Heart left ventricle (tissue), 13 donors: ENCODE measurements around the gene MTG1.

ENCODE experiments used
- CTCF ChIP-seq, 12 donors: fragments of 200-600 bp; sonication (generic) in 4 of 12; IDR thresholded peaks; one replicate each; pipeline versions ENCODE4 v1.5.0 to v1.8.0; 2018 to 2022; ENCODE audit warnings: antibody characterized with exemption in 12 of 12, mild to moderate bottlenecking in 5 of 12
- POLR2A ChIP-seq, 2 donors: fragments of 450-650 bp; IDR thresholded peaks; one replicate each; pipeline ENCODE4 v1.6.1; 2017; ENCODE audit warnings: antibody characterized with exemption in 2 of 2, mild to moderate bottlenecking in 2 of 2, moderate library complexity in 2 of 2
- donor health status: ischemic (EF 13 %, LVEDD 7.1; RV severe dilation, severe dysfunction).
- donor health status: DM: no; HTN: yes; CAD: no.
- donor health status: DM: no; HTN: no; CAD: no.
- donor health status: ischemic (EF 25% LVEDD 6.9; RV normal size, moderate dysfunction).
- donor health status: ischemic (EF 25% LVEDD 5.7; RV mildly dilated, moderate dysfunction).
- donor health status: ischemic (EF 35%, LVEDD 5.7; RV mildly dilated, moderate dysfunction).
- donor health status: nonischemic (EF 11% LVEDD 7.7; RV severe dilation, severe dysfunction).
- donor health status: DM: yes; HTN: yes; CAD: no.
- donor health status: PGD.
- donor health status: ischemic (EF 29% LVEDD 5.4; RV normal size, mild dysfunction).
- donor health status: nonischemic (EF 23%, LVEDD 6.1; RV moderate dilation, normal function).

- TF ChIP-seq POLR2A (IDR thresholded peaks at IDR 0.05) (no peak), CTCF (IDR thresholded peaks at IDR 0.05) (no peak)
Measured at GRCh38 chr10:133362846-133363245, 31.1 kb upstream of the MTG1 start.
